ENCODE results near the gene PRKCA.
"Not testable (repeated sequence)": the region's sequence is repeated elsewhere in the genome, so short reads cannot be mapped to it uniquely, and the experiment has no call there.

DNA sequence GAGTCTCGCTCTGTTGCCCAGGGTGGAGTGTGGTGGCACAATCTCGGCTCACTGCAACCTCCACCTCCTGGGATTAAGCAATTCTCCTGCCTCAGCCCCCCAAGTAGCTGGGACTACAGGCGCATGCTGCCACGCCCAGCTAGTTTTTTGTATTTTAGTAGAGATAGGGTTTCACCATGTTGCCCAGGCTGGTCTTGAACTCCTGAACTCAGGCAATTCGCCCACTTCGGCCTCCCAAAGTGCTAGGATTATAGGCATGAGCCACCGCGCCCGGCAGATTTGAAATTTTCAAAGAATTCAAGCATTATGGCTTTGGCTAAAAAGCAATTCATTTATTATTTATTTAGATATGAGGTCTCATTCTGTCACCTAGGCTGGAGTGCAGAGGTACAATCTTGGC lies 5.0 kb upstream of the PRKCA start:
- TF ChIP-seq, protein P1, sequence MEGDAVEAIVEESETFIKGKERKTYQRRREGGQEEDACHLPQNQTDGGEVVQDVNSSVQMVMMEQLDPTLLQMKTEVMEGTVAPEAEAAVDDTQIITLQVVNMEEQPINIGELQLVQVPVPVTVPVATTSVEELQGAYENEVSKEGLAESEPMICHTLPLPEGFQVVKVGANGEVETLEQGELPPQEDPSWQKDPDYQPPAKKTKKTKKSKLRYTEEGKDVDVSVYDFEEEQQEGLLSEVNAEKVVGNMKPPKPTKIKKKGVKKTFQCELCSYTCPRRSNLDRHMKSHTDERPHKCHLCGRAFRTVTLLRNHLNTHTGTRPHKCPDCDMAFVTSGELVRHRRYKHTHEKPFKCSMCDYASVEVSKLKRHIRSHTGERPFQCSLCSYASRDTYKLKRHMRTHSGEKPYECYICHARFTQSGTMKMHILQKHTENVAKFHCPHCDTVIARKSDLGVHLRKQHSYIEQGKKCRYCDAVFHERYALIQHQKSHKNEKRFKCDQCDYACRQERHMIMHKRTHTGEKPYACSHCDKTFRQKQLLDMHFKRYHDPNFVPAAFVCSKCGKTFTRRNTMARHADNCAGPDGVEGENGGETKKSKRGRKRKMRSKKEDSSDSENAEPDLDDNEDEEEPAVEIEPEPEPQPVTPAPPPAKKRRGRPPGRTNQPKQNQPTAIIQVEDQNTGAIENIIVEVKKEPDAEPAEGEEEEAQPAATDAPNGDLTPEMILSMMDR (IDR thresholded peaks at IDR 0.05; ENCODE audit: insufficient read depth, low read length), result not testable (repeated sequence)
- TF ChIP-seq GABPA (IDR thresholded peaks at IDR 0.05; ENCODE audit: low read depth); POLR2AphosphoS5 (IDR thresholded peaks at IDR 0.05; ENCODE audit: low read depth); SPI1 (IDR thresholded peaks at IDR 0.05; ENCODE audit: borderline replicate concordance, low read depth): not testable (repeated sequence)
- TF ChIP-seq, protein P2, sequence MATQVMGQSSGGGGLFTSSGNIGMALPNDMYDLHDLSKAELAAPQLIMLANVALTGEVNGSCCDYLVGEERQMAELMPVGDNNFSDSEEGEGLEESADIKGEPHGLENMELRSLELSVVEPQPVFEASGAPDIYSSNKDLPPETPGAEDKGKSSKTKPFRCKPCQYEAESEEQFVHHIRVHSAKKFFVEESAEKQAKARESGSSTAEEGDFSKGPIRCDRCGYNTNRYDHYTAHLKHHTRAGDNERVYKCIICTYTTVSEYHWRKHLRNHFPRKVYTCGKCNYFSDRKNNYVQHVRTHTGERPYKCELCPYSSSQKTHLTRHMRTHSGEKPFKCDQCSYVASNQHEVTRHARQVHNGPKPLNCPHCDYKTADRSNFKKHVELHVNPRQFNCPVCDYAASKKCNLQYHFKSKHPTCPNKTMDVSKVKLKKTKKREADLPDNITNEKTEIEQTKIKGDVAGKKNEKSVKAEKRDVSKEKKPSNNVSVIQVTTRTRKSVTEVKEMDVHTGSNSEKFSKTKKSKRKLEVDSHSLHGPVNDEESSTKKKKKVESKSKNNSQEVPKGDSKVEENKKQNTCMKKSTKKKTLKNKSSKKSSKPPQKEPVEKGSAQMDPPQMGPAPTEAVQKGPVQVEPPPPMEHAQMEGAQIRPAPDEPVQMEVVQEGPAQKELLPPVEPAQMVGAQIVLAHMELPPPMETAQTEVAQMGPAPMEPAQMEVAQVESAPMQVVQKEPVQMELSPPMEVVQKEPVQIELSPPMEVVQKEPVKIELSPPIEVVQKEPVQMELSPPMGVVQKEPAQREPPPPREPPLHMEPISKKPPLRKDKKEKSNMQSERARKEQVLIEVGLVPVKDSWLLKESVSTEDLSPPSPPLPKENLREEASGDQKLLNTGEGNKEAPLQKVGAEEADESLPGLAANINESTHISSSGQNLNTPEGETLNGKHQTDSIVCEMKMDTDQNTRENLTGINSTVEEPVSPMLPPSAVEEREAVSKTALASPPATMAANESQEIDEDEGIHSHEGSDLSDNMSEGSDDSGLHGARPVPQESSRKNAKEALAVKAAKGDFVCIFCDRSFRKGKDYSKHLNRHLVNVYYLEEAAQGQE (IDR thresholded peaks at IDR 0.05; ENCODE audit: insufficient replicate concordance, low read depth), result not testable (repeated sequence)

Measured in HL-60 (cell line).